H9 (cell line): ENCODE results near the gene ATP10B. TPM values are rescaled to one million over a fixed set of nuclear protein-coding genes. Genes with fewer than 3 reads are reported as not detected.

Experiments
- DNase-seq: peaks from one replicate; pipeline ENCODE4 v3.0.0-alpha.2; 2017
- H2AFZ ChIP-seq: one replicate; pipeline ENCODE4 v1.6.1; 2013; ENCODE audit warnings: mild to moderate bottlenecking, low read length, control low read depth, moderate library complexity
- H2AK5ac ChIP-seq: 2 replicates; pipeline ENCODE4 v1.6.1; 2013; ENCODE audit warnings: low read length, control low read depth, mixed read lengths; ENCODE audit not compliant: insufficient read length
- H2BK120ac ChIP-seq: one replicate; pipeline ENCODE4 v1.6.1; 2013; ENCODE audit warnings: low read depth, mild to moderate bottlenecking, low read length, control low read depth, inconsistent platforms; ENCODE audit not compliant: poor library complexity, severe bottlenecking
- H2BK12ac ChIP-seq: 2 replicates; pipeline ENCODE4 v1.6.1; 2013; ENCODE audit warnings: low read length, control low read depth, mixed read lengths, low read depth; ENCODE audit not compliant: insufficient read length
- H2BK15ac ChIP-seq: 2 replicates; pipeline ENCODE4 v1.6.1; 2013; ENCODE audit warnings: low read depth, low read length, control low read depth
- H2BK20ac ChIP-seq: one replicate; pipeline ENCODE4 v1.6.1; 2013; ENCODE audit warnings: low read depth, mild to moderate bottlenecking, low read length, control low read depth, inconsistent platforms; ENCODE audit not compliant: poor library complexity, severe bottlenecking
- H2BK5ac ChIP-seq: 2 replicates; pipeline ENCODE4 v1.6.1; 2013; ENCODE audit warnings: low read length, control low read depth, mixed read lengths; ENCODE audit not compliant: insufficient read length
- H3K14ac ChIP-seq: 2 replicates; pipeline ENCODE4 v1.6.1; 2013; ENCODE audit warnings: low read length, control low read depth; ENCODE audit not compliant: insufficient read depth
- H3K18ac ChIP-seq: 2 replicates; pipeline ENCODE4 v1.6.1; 2013; ENCODE audit warnings: low read depth, mild to moderate bottlenecking, mixed read lengths, low read length, control low read depth; ENCODE audit not compliant: insufficient read length
- H3K23ac ChIP-seq: 2 replicates; pipeline ENCODE4 v1.6.1; 2013; ENCODE audit warnings: low read length, control low read depth, mixed read lengths, low read depth; ENCODE audit not compliant: insufficient read length
- H3K23me2 ChIP-seq: 2 replicates; pipeline ENCODE4 v1.6.1; 2013; ENCODE audit warnings: low read depth, mild to moderate bottlenecking, mixed read lengths, low read length, control low read depth; ENCODE audit not compliant: insufficient read length, poor library complexity, severe bottlenecking
- H3K27ac ChIP-seq: 2 replicates; pipeline ENCODE4 v1.5.1; 2013; ENCODE audit warnings: low read length, control low read depth, mixed read lengths, low read depth; ENCODE audit not compliant: insufficient read length
- H3K27me3 ChIP-seq: 2 replicates; pipeline ENCODE4 v1.6.1; 2013; ENCODE audit warnings: low read length, control low read depth, inconsistent platforms; ENCODE audit not compliant: insufficient read depth
- H3K4ac ChIP-seq: 2 replicates; pipeline ENCODE4 v1.6.1; 2013; ENCODE audit warnings: low read depth, mild to moderate bottlenecking, control low read depth, inconsistent platforms, low read length, moderate library complexity
- H3K4me1 ChIP-seq: 2 replicates; pipeline ENCODE4 v1.6.1; 2013; ENCODE audit warnings: low read length, control low read depth, inconsistent platforms; ENCODE audit not compliant: insufficient read depth
- H3K4me2 ChIP-seq: 2 replicates; pipeline ENCODE4 v1.6.1; 2013; ENCODE audit warnings: low read length, control low read depth, mixed read lengths; ENCODE audit not compliant: insufficient read length, insufficient read depth
- H3K56ac ChIP-seq: 2 replicates; pipeline ENCODE4 v1.6.1; 2013; ENCODE audit warnings: low read depth, mild to moderate bottlenecking, mixed read lengths, low read length, control low read depth; ENCODE audit not compliant: insufficient read length
- H3K79me1 ChIP-seq: 2 replicates; pipeline ENCODE4 v1.6.1; 2013; ENCODE audit warnings: low read depth, mild to moderate bottlenecking, moderate library complexity, low read length, control low read depth, inconsistent platforms; ENCODE audit not compliant: insufficient read depth, poor library complexity, severe bottlenecking
- H3K79me2 ChIP-seq: 2 replicates; pipeline ENCODE4 v1.6.1; 2013; ENCODE audit warnings: low read length, control low read depth, inconsistent platforms; ENCODE audit not compliant: insufficient read depth
- H3K9ac ChIP-seq: 2 replicates; pipeline ENCODE4 v1.6.1; 2013; ENCODE audit warnings: low read length, control low read depth, mixed read lengths; ENCODE audit not compliant: insufficient read length; ENCODE audit errors: extremely low read depth
- H3K9me3 ChIP-seq: one replicate; pipeline ENCODE4 v1.6.1; 2013; ENCODE audit warnings: low read depth, low read length, inconsistent platforms; ENCODE audit not compliant: control insufficient read depth
- H3T11ph ChIP-seq: one replicate; pipeline ENCODE4 v1.6.1; 2013; ENCODE audit warnings: mild to moderate bottlenecking, low read length, control low read depth, inconsistent platforms
- H4K20me1 ChIP-seq: one replicate; pipeline ENCODE4 v1.6.1; 2013; ENCODE audit not compliant: control insufficient read depth, insufficient read length, insufficient read depth
- H4K5ac ChIP-seq: 2 replicates; pipeline ENCODE4 v1.6.1; 2013; ENCODE audit warnings: low read depth, mild to moderate bottlenecking, mixed read lengths, low read length, control low read depth; ENCODE audit not compliant: insufficient read length
- H4K8ac ChIP-seq: replicated peaks from 2 replicates; pipeline ENCODE4 v1.6.1; 2013; ENCODE audit warnings: low read length, control low read depth, mixed read lengths, low read depth; ENCODE audit not compliant: insufficient read length
- H4K91ac ChIP-seq: 2 replicates; pipeline ENCODE4 v1.6.1; 2013; ENCODE audit warnings: low read depth, mild to moderate bottlenecking, moderate library complexity, mixed read lengths, low read length, control low read depth; ENCODE audit not compliant: insufficient read length
- H3K27ac Mint-ChIP-seq, 3 experiments: 2 replicates in 2 of 3; 3 replicates in 1 of 3; pipeline ENCODE4 v1.8.0; 2020 to 2021; ENCODE audit warnings: mixed read lengths in 3 of 3, mild to moderate bottlenecking in 1 of 3, moderate library complexity in 1 of 3
- H3K27me3 Mint-ChIP-seq: 2 replicates; pipeline ENCODE4 v1.8.0; 2021; ENCODE audit warnings: low read depth, mild to moderate bottlenecking, moderate library complexity, mixed read lengths
- H3K36me3 Mint-ChIP-seq, 3 experiments: 2 replicates in 2 of 3; 3 replicates in 1 of 3; pipeline ENCODE4 v1.8.0; 2020 to 2021; ENCODE audit warnings: low read depth in 3 of 3, mixed read lengths in 3 of 3; ENCODE audit not compliant: insufficient read depth in 1 of 3
- H3K4me1 Mint-ChIP-seq, 2 experiments: 2 replicates each; pipeline ENCODE4 v1.8.0; 2020; ENCODE audit warnings: mixed read lengths in 2 of 2
- H3K4me3 Mint-ChIP-seq, 2 experiments: 2 replicates in 1 of 2; 3 replicates in 1 of 2; pipeline ENCODE4 v1.8.0; 2020 to 2021; ENCODE audit warnings: mild to moderate bottlenecking in 2 of 2, mixed read lengths in 2 of 2, moderate library complexity in 1 of 2
- H3K9me3 Mint-ChIP-seq, 2 experiments: 2 replicates in 1 of 2; 3 replicates in 1 of 2; pipeline ENCODE4 v1.8.0; 2020; ENCODE audit warnings: mild to moderate bottlenecking in 2 of 2, mixed read lengths in 2 of 2, moderate library complexity in 1 of 2
- WGBS: extraction: QIAGEN DNeasy Blood & Tissue Kit; methylation state at CpG from one replicate; pipeline ENCODE4 v1.1.7; 2013; ENCODE audit warnings: missing lambda C conversion rate, low lambda C conversion rate, mixed read lengths; ENCODE audit not compliant: insufficient read length; ENCODE audit errors: extremely low coverage; 5-methylcytosine and 5-hydroxymethylcytosine counted together
- total RNA-seq: library from RNA; stranded (reverse); gene quantifications from 2 replicates; pipeline ENCODE4 v1.2.1, GENCODE V29; 2021
- TF ChIP-seq, protein P1 (sequence below): fragments of 200-600 bp; sonication (generic); conservative IDR thresholded peaks from 3 replicates; pipeline ENCODE4 v1.8.0; 2021; ENCODE audit warnings: antibody characterized with exemption, mild to moderate bottlenecking

ATP10B gene
- total RNA-seq, 1 experiment from 2014 or later: 0.42 TPM

DNA sequence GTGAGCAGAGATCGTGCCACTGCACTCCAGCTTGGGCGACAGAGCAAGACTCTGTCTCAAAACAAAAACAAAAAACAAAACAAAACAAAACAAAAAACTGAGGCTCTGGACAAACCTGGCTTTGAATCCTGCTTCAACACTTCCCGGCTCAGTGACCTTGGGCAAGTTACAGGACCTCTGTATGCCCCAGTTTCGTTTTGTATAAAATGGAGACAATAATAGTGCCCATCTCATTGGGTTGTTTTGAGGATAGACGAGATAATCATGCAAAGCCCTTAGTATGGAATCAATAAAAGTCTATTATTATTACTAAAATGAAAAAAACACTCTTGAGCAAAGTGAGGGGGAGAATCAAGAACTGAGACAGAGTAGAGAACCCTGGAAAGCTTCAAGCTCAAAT is 184.9 kb downstream of the ATP10B start:
- H3K14ac ChIP-seq: no peak overlapping the region
- no peak overlapping the region for H2AK5ac ChIP-seq
- H3K27me3 ChIP-seq: no peaks in the 10 kb centered on the region
- H3K9me3 ChIP-seq: no peaks in the 10 kb centered on the region
- no peak overlapping the region for H3K9ac ChIP-seq
- Mint-ChIP-seq H3K27me3 (no peaks in the 10 kb centered on the region), H3K36me3 (no peaks in the 10 kb centered on the region), H3K4me3 (no peak overlapping the region), H3K4me1 (peaks cover 11 to 19% of the 10 kb centered on the region in 2 experiments), H3K27ac (peak overlapping the region in 1 of 3 experiments; percentile 38; a peak in 2 of 7 replicates), H3K9me3 (no peaks in the 10 kb centered on the region)
- H3K4ac ChIP-seq: no peak overlapping the region
- H3K18ac ChIP-seq: no peak overlapping the region
- DNase-seq: no peak
- no peaks in the 10 kb centered on the region for H3K79me1 ChIP-seq
- no peak overlapping the region for H3K4me2 ChIP-seq
- no peak overlapping the region for H2BK5ac ChIP-seq
- no peak overlapping the region for H2AFZ ChIP-seq
- H4K20me1 ChIP-seq: no peaks in the 10 kb centered on the region
- H3K4me1 ChIP-seq: no peaks in the 10 kb centered on the region
- H2BK120ac ChIP-seq: no peak overlapping the region
- H4K5ac ChIP-seq: no peak overlapping the region
- no peak overlapping the region for H3T11ph ChIP-seq
- H2BK20ac ChIP-seq: no peak overlapping the region
- H3K23ac ChIP-seq: no peak overlapping the region
- no peak overlapping the region for H2BK15ac ChIP-seq
- TF ChIP-seq, protein P1, sequence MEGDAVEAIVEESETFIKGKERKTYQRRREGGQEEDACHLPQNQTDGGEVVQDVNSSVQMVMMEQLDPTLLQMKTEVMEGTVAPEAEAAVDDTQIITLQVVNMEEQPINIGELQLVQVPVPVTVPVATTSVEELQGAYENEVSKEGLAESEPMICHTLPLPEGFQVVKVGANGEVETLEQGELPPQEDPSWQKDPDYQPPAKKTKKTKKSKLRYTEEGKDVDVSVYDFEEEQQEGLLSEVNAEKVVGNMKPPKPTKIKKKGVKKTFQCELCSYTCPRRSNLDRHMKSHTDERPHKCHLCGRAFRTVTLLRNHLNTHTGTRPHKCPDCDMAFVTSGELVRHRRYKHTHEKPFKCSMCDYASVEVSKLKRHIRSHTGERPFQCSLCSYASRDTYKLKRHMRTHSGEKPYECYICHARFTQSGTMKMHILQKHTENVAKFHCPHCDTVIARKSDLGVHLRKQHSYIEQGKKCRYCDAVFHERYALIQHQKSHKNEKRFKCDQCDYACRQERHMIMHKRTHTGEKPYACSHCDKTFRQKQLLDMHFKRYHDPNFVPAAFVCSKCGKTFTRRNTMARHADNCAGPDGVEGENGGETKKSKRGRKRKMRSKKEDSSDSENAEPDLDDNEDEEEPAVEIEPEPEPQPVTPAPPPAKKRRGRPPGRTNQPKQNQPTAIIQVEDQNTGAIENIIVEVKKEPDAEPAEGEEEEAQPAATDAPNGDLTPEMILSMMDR: no peak
- H3K79me2 ChIP-seq: no peaks in the 10 kb centered on the region
- no peak overlapping the region for H2BK12ac ChIP-seq
- H3K27ac ChIP-seq: no peak overlapping the region
- no peak overlapping the region for H4K91ac ChIP-seq
- no peak overlapping the region for H4K8ac ChIP-seq
- no peak overlapping the region for H3K56ac ChIP-seq
- whole genome bisulfite sequencing: no CpG with 5 or more reads among the region's 5 CpGs
- H3K23me2 ChIP-seq: no peaks in the 10 kb centered on the region
